Measurements from ENCODE around the gene USP47. TPM values are rescaled to one million over a fixed set of nuclear protein-coding genes. Genes with fewer than 3 reads are reported as not detected.

The USP47 gene
- total and polyA plus RNA-seq, 9 of the 15 experiments (the other 6 are each of a cell fraction or from before 2014, with no cell fraction given), result 13.1 to 63.6 (median 34.7) TPM

- TF ChIP-seq TRIM25 (IDR thresholded peaks at IDR 0.05; ENCODE audit: borderline replicate concordance) (no peak), TRIM24 (IDR thresholded peaks at IDR 0.05) (peak in 1 of 2 experiments; percentile 53; a peak in 2 of 4 replicates), SNIP1 (IDR thresholded peaks at IDR 0.05; ENCODE audit: low read depth) (no peak), CHD2 (IDR thresholded peaks at IDR 0.05; ENCODE audit: low read depth, low read length) (peak; percentile 97), RB1 (IDR thresholded peaks at IDR 0.05; ENCODE audit: low read depth) (peak; percentile 47; the same call in 1 of the 2 replicates), ZNF668 (CRISPR knock-in tag; IDR thresholded peaks at IDR 0.05) (no peak), JUNB (CRISPR knock-in tag; conservative IDR thresholded peaks at IDR 0.05) (no peak), ZNF584 (CRISPR knock-in tag; IDR thresholded peaks at IDR 0.05; ENCODE audit: low read depth) (no peak), POLR2AphosphoS5 (IDR thresholded peaks at IDR 0.05; ENCODE audit: control insufficient read depth, insufficient read depth, low read depth, low read length) (peak; percentile 83), JUN (IDR thresholded peaks at IDR 0.05; ENCODE audit: borderline replicate concordance, low read depth, low read length) (no peak), JUN (CRISPR knock-in tag; IDR thresholded peaks at IDR 0.05; ENCODE audit: borderline replicate concordance) (0 out of 2 replicates have a peak, but pooled peaks have one; percentile 36), SP2 (IDR thresholded peaks at IDR 0.05; ENCODE audit: extremely low read depth, low read depth, low read length, poor library complexity, severe bottlenecking) (no peak), SAFB (IDR thresholded peaks at IDR 0.05; ENCODE audit: borderline replicate concordance, low read depth, low read length) (no peak), RBM39 (optimal IDR thresholded peaks at IDR 0.05; ENCODE audit: low read depth, low read length) (no peak), RBFOX2 (IDR thresholded peaks at IDR 0.05; ENCODE audit: low read depth, low read length) (peak; percentile 98), ERF (CRISPR knock-in tag; IDR thresholded peaks at IDR 0.05) (0 out of 2 replicates have a peak, but pooled peaks have one; percentile 20)
- TF ChIP-seq, protein P1, sequence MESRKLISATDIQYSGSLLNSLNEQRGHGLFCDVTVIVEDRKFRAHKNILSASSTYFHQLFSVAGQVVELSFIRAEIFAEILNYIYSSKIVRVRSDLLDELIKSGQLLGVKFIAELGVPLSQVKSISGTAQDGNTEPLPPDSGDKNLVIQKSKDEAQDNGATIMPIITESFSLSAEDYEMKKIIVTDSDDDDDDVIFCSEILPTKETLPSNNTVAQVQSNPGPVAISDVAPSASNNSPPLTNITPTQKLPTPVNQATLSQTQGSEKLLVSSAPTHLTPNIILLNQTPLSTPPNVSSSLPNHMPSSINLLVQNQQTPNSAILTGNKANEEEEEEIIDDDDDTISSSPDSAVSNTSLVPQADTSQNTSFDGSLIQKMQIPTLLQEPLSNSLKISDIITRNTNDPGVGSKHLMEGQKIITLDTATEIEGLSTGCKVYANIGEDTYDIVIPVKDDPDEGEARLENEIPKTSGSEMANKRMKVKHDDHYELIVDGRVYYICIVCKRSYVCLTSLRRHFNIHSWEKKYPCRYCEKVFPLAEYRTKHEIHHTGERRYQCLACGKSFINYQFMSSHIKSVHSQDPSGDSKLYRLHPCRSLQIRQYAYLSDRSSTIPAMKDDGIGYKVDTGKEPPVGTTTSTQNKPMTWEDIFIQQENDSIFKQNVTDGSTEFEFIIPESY (CRISPR knock-in tag; IDR thresholded peaks at IDR 0.05), result no peak
- TF ChIP-seq, protein P2, sequence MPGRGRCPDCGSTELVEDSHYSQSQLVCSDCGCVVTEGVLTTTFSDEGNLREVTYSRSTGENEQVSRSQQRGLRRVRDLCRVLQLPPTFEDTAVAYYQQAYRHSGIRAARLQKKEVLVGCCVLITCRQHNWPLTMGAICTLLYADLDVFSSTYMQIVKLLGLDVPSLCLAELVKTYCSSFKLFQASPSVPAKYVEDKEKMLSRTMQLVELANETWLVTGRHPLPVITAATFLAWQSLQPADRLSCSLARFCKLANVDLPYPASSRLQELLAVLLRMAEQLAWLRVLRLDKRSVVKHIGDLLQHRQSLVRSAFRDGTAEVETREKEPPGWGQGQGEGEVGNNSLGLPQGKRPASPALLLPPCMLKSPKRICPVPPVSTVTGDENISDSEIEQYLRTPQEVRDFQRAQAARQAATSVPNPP (IDR thresholded peaks at IDR 0.05; ENCODE audit: borderline replicate concordance, insufficient read depth, insufficient read length), result no peak
- TF ChIP-seq, protein P3, sequence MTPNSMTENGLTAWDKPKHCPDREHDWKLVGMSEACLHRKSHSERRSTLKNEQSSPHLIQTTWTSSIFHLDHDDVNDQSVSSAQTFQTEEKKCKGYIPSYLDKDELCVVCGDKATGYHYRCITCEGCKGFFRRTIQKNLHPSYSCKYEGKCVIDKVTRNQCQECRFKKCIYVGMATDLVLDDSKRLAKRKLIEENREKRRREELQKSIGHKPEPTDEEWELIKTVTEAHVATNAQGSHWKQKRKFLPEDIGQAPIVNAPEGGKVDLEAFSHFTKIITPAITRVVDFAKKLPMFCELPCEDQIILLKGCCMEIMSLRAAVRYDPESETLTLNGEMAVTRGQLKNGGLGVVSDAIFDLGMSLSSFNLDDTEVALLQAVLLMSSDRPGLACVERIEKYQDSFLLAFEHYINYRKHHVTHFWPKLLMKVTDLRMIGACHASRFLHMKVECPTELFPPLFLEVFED (CRISPR knock-in tag; conservative IDR thresholded peaks at IDR 0.05), result no peak
- TF ChIP-seq, protein P4, sequence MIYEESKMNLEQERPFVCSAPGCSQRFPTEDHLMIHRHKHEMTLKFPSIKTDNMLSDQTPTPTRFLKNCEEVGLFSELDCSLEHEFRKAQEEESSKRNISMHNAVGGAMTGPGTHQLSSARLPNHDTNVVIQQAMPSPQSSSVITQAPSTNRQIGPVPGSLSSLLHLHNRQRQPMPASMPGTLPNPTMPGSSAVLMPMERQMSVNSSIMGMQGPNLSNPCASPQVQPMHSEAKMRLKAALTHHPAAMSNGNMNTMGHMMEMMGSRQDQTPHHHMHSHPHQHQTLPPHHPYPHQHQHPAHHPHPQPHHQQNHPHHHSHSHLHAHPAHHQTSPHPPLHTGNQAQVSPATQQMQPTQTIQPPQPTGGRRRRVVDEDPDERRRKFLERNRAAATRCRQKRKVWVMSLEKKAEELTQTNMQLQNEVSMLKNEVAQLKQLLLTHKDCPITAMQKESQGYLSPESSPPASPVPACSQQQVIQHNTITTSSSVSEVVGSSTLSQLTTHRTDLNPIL (CRISPR knock-in tag; IDR thresholded peaks at IDR 0.05), result no peak
Observed at GRCh38 chr11:11841723-11842420, at the start of gene USP47 (continued).
